Rectal smooth muscle tissue (tissue), 1 donor: ENCODE measurements around the gene AKR1E2.

ENCODE experiments used
- H3K27ac ChIP-seq: one replicate; pipeline ENCODE4 v1.7.0; 2013; ENCODE audit warnings: low read depth, low read length, inconsistent platforms
- H3K27me3 ChIP-seq: one replicate; pipeline ENCODE4 v1.7.0; 2013; ENCODE audit warnings: low read length; ENCODE audit not compliant: control insufficient read depth, insufficient read depth
- H3K36me3 ChIP-seq: one replicate; pipeline ENCODE4 v1.7.0; 2013; ENCODE audit warnings: low read length; ENCODE audit not compliant: control insufficient read depth, insufficient read depth
- H3K4me1 ChIP-seq: one replicate; pipeline ENCODE4 v1.7.0; 2013; ENCODE audit warnings: low read length; ENCODE audit not compliant: control insufficient read depth, insufficient read depth
- H3K4me3 ChIP-seq: one replicate; pipeline ENCODE4 v1.7.0; 2013; ENCODE audit warnings: low read length
- H3K9ac ChIP-seq: one replicate; pipeline ENCODE4 v1.7.0; 2013; ENCODE audit warnings: low read length

Gene AKR1E2

GRCh38 chr10:4825868-4826791 lies at the start of gene AKR1E2:
Gene AKR1E2 (plus strand): TSS chr10:4826207. CDS start chr10:4826325, 118 bp downstream.
- Histone ChIP-seq H3K36me3 (no peaks in the 10 kb centered on the region), H3K9ac (no peak within 1 kb of the TSS), H3K27ac (peak within 1 kb of the TSS; percentile 88), H3K4me3 (peak within 1 kb of the TSS; percentile 55), H3K4me1 (no peaks in the 10 kb centered on the region), H3K27me3 (no peaks in the 10 kb centered on the region)

- H3K27me3 ChIP-seq: no peaks in the 10 kb centered on the region
- no peak overlapping the region for H3K27ac ChIP-seq
- H3K36me3 ChIP-seq: no peaks in the 10 kb centered on the region
- H3K9ac ChIP-seq: no peak overlapping the region
- H3K4me3 ChIP-seq: no peak overlapping the region
- peaks cover 4% of the 10 kb centered on the region for H3K4me1 ChIP-seq
Observed at GRCh38 chr10:4776234-4776638, 49.8 kb upstream of the AKR1E2 start.

GRCh38 chr10:4778761-4779160 lies 47.2 kb upstream of the AKR1E2 start:
- Histone ChIP-seq H3K36me3 (no peaks in the 10 kb centered on the region), H3K27ac (no peak overlapping the region), H3K9ac (no peak overlapping the region), H3K27me3 (no peaks in the 10 kb centered on the region), H3K4me1 (no peaks in the 10 kb centered on the region), H3K4me3 (no peak overlapping the region)

GRCh38 chr10:4780091-4780490 lies 45.9 kb upstream of the AKR1E2 start:
- Histone ChIP-seq H3K27ac (no peak overlapping the region), H3K4me3 (no peak overlapping the region), H3K9ac (no peak overlapping the region), H3K27me3 (no peaks in the 10 kb centered on the region), H3K36me3 (no peaks in the 10 kb centered on the region), H3K4me1 (no peaks in the 10 kb centered on the region)

GRCh38 chr10:4780782-4781181 lies 45.2 kb upstream of the AKR1E2 start:
- H3K36me3 ChIP-seq: no peaks in the 10 kb centered on the region
- H3K4me1 ChIP-seq: no peaks in the 10 kb centered on the region
- H3K27ac ChIP-seq: no peak overlapping the region
- H3K4me3 ChIP-seq: no peak overlapping the region
- H3K9ac ChIP-seq: no peak overlapping the region
- no peaks in the 10 kb centered on the region for H3K27me3 ChIP-seq

- H3K27me3 ChIP-seq: no peaks in the 10 kb centered on the region
- H3K36me3 ChIP-seq: no peaks in the 10 kb centered on the region
- no peak overlapping the region for H3K27ac ChIP-seq
- no peaks in the 10 kb centered on the region for H3K4me1 ChIP-seq
- H3K9ac ChIP-seq: no peak overlapping the region
- H3K4me3 ChIP-seq: no peak overlapping the region
Observed at GRCh38 chr10:4781955-4782354, 44.1 kb upstream of the AKR1E2 start.

GRCh38 chr10:4784667-4785333 lies 41.2 kb upstream of the AKR1E2 start:
- no peaks in the 10 kb centered on the region for H3K4me1 ChIP-seq
- H3K27ac ChIP-seq: no peak overlapping the region
- no peaks in the 10 kb centered on the region for H3K27me3 ChIP-seq
- H3K36me3 ChIP-seq: no peaks in the 10 kb centered on the region
- no peak overlapping the region for H3K4me3 ChIP-seq
- no peak overlapping the region for H3K9ac ChIP-seq

- Histone ChIP-seq H3K36me3 (no peaks in the 10 kb centered on the region), H3K4me1 (no peaks in the 10 kb centered on the region), H3K27me3 (no peaks in the 10 kb centered on the region), H3K9ac (no peak overlapping the region), H3K4me3 (no peak overlapping the region), H3K27ac (no peak overlapping the region)
Observed at GRCh38 chr10:4786043-4786839, 39.8 kb upstream of the AKR1E2 start.

- H3K9ac ChIP-seq: no peak overlapping the region
- no peak overlapping the region for H3K27ac ChIP-seq
- no peaks in the 10 kb centered on the region for H3K36me3 ChIP-seq
- no peaks in the 10 kb centered on the region for H3K4me1 ChIP-seq
- no peak overlapping the region for H3K4me3 ChIP-seq
- no peaks in the 10 kb centered on the region for H3K27me3 ChIP-seq
Observed at GRCh38 chr10:4790045-4790444, 36.0 kb upstream of the AKR1E2 start.

- Histone ChIP-seq H3K4me3 (no peak overlapping the region), H3K4me1 (no peaks in the 10 kb centered on the region), H3K9ac (no peak overlapping the region), H3K27me3 (no peaks in the 10 kb centered on the region), H3K27ac (no peak overlapping the region), H3K36me3 (no peaks in the 10 kb centered on the region)
Observed at GRCh38 chr10:4790922-4791321, 35.1 kb upstream of the AKR1E2 start.

- no peak overlapping the region for H3K27ac ChIP-seq
- no peaks in the 10 kb centered on the region for H3K27me3 ChIP-seq
- no peak overlapping the region for H3K9ac ChIP-seq
- no peak overlapping the region for H3K4me3 ChIP-seq
- H3K36me3 ChIP-seq: no peaks in the 10 kb centered on the region
- H3K4me1 ChIP-seq: no peaks in the 10 kb centered on the region
Observed at GRCh38 chr10:4792381-4792780, 33.6 kb upstream of the AKR1E2 start.

- no peak overlapping the region for H3K9ac ChIP-seq
- no peaks in the 10 kb centered on the region for H3K27me3 ChIP-seq
- no peak overlapping the region for H3K4me3 ChIP-seq
- no peaks in the 10 kb centered on the region for H3K4me1 ChIP-seq
- H3K36me3 ChIP-seq: no peaks in the 10 kb centered on the region
- no peak overlapping the region for H3K27ac ChIP-seq
Observed at GRCh38 chr10:4801405-4801804, 24.6 kb upstream of the AKR1E2 start.
